IMR-90 (cell line): Measurements from ENCODE around the gene KIF1C. TPM values are rescaled to one million over a fixed set of nuclear protein-coding genes. Genes with fewer than 3 reads are reported as not detected.

ENCODE experiments used
- ATAC-seq: fragments of 200-7000 bp; cut with Tn5 transposase; 2 replicates; pipeline ENCODE4 v1.9.1; 2020; ENCODE audit warnings: low read depth, mild to moderate bottlenecking, moderate library complexity
- BruUV-seq: library from RNA; stranded (reverse); fragments of 400-500 nt; replicated peaks from 2 replicates; lab custom pipeline; 2021; lab: Mats Ljungman, UMichigan
- CTCF ChIA-PET: fragments of 300-600 bp; formaldehyde crosslinking; extraction: SDS; loops from one replicate; lab custom pipeline; 2021; ENCODE audit warnings: antibody characterized with exemption; lab: Yijun Ruan, JAX
- POLR2A ChIA-PET: fragments of 300-600 bp; sonication (Branson Sonifier 250); formaldehyde crosslinking; loops from one replicate; lab custom pipeline; 2022; ENCODE audit warnings: antibody characterized with exemption; ENCODE audit not compliant: unreplicated experiment; lab: Charles Lee
- DNase-seq: peaks from one replicate; pipeline ENCODE4 v3.0.0; 2013
- H2AFZ ChIP-seq: replicated peaks from 2 replicates; pipeline ENCODE3; 2013; ENCODE audit warnings: low read length, mild to moderate bottlenecking; ENCODE audit not compliant: poor library complexity
- H2AK5ac ChIP-seq: 2 replicates; pipeline ENCODE4 v1.6.1; 2013; ENCODE audit warnings: low read depth, low read length, inconsistent platforms
- H2AK9ac ChIP-seq: replicated peaks from 2 replicates; pipeline ENCODE3; 2013; ENCODE audit warnings: mild to moderate bottlenecking, low read depth, low read length, moderate library complexity; ENCODE audit not compliant: poor library complexity
- H2BK120ac ChIP-seq: 2 replicates; pipeline ENCODE4 v1.6.1; 2013; ENCODE audit warnings: low read depth, low read length, inconsistent platforms
- H2BK15ac ChIP-seq: 3 replicates; pipeline ENCODE4 v1.6.1; 2013; ENCODE audit warnings: low read depth, low read length, inconsistent platforms
- H2BK20ac ChIP-seq: 2 replicates; pipeline ENCODE4 v1.6.1; 2013; ENCODE audit warnings: low read depth, mild to moderate bottlenecking, inconsistent platforms, low read length, moderate library complexity
- H2BK5ac ChIP-seq: 2 replicates; pipeline ENCODE4 v1.6.1; 2013; ENCODE audit warnings: mild to moderate bottlenecking, low read depth, low read length, inconsistent platforms; ENCODE audit not compliant: poor library complexity, severe bottlenecking
- H3K14ac ChIP-seq: replicated peaks from 2 replicates; pipeline ENCODE4 v1.6.1; 2013; ENCODE audit warnings: low read depth, low read length, inconsistent platforms
- H3K18ac ChIP-seq: 2 replicates; pipeline ENCODE4 v1.6.1; 2013; ENCODE audit warnings: low read depth, low read length, control low read depth
- H3K23ac ChIP-seq: 2 replicates; pipeline ENCODE4 v1.6.1; 2013; ENCODE audit warnings: low read depth, low read length, inconsistent platforms
- H3K27ac ChIP-seq: 2 replicates; pipeline ENCODE4 v1.5.1; 2013; ENCODE audit warnings: mild to moderate bottlenecking, control low read depth, low read length; ENCODE audit not compliant: insufficient read depth
- H3K27me3 ChIP-seq: 2 replicates; pipeline ENCODE4 v1.6.1; 2013; ENCODE audit warnings: low read length; ENCODE audit not compliant: control insufficient read depth, insufficient read depth
- H3K36me3 ChIP-seq: 2 replicates; pipeline ENCODE4 v1.6.1; 2013; ENCODE audit warnings: low read length, mixed read lengths; ENCODE audit not compliant: control insufficient read depth, insufficient read depth
- H3K4ac ChIP-seq: 2 replicates; pipeline ENCODE4 v1.6.1; 2013; ENCODE audit warnings: low read depth, low read length, inconsistent platforms
- H3K4me1 ChIP-seq: 2 replicates; pipeline ENCODE4 v1.6.1; 2013; ENCODE audit warnings: low read length, mixed read lengths; ENCODE audit not compliant: control insufficient read depth, insufficient read depth
- H3K4me2 ChIP-seq: 2 replicates; pipeline ENCODE4 v1.6.1; 2013; ENCODE audit warnings: low read depth, mild to moderate bottlenecking, control low read depth, low read length, moderate library complexity
- H3K4me3 ChIP-seq: 2 replicates; pipeline ENCODE4 v1.5.1; 2013; ENCODE audit warnings: low read depth, mild to moderate bottlenecking, control low read depth, low read length, moderate library complexity; ENCODE audit not compliant: insufficient read depth
- H3K56ac ChIP-seq: 2 replicates; pipeline ENCODE4 v1.6.1; 2013; ENCODE audit warnings: low read length, inconsistent platforms; ENCODE audit not compliant: insufficient read depth; ENCODE audit errors: extremely low read depth
- H3K79me1 ChIP-seq, 2 experiments: 2 replicates each; pipeline ENCODE4 v1.6.1; 2013; ENCODE audit warnings: low read length in 2 of 2, inconsistent platforms in 1 of 2, low read depth in 1 of 2
- H3K9ac ChIP-seq: 2 replicates; pipeline ENCODE4 v1.6.1; 2013; ENCODE audit warnings: low read depth, low read length, control low read depth
- H3K9me1 ChIP-seq: 2 replicates; pipeline ENCODE4 v1.6.1; 2013; ENCODE audit warnings: low read length, inconsistent platforms; ENCODE audit not compliant: insufficient read depth
- H3K9me3 ChIP-seq: 2 replicates; pipeline ENCODE4 v1.6.1; 2013; ENCODE audit warnings: low read length; ENCODE audit not compliant: control insufficient read depth, insufficient read depth
- H4K20me1 ChIP-seq: 2 replicates; pipeline ENCODE4 v1.6.1; 2013; ENCODE audit warnings: low read length, inconsistent platforms; ENCODE audit not compliant: insufficient read depth
- H4K5ac ChIP-seq: 2 replicates; pipeline ENCODE4 v1.6.1; 2013; ENCODE audit warnings: mild to moderate bottlenecking, low read depth, low read length, control low read depth
- H4K8ac ChIP-seq, 2 experiments: 2 replicates each; pipeline ENCODE4 v1.6.1; 2013; ENCODE audit warnings: low read depth in 2 of 2, low read length in 2 of 2, control low read depth in 1 of 2, inconsistent platforms in 1 of 2
- H4K91ac ChIP-seq: 2 replicates; pipeline ENCODE4 v1.6.1; 2013; ENCODE audit warnings: low read depth, low read length, inconsistent platforms; ENCODE audit not compliant: insufficient read depth
- CEBPB ChIP-seq: IDR thresholded peaks from 2 replicates; pipeline ENCODE4 v1.6.1; 2012; ENCODE audit warnings: low read depth, low read length, improper control_type of control experiment
- CHD1 ChIP-seq: IDR thresholded peaks from 2 replicates; pipeline ENCODE4 v1.6.1; 2012; ENCODE audit warnings: low read depth, low read length, improper control_type of control experiment
- ELK1 ChIP-seq: fragments of 150-350 bp; IDR thresholded peaks from 2 replicates; pipeline ENCODE4 v1.6.1; 2016; ENCODE audit warnings: low read depth, mild to moderate bottlenecking, low read length, moderate library complexity, borderline replicate concordance
- MAFK ChIP-seq: IDR thresholded peaks from 2 replicates; pipeline ENCODE4 v1.6.1; 2012; ENCODE audit warnings: low read depth, low read length, improper control_type of control experiment
- MXI1 ChIP-seq: IDR thresholded peaks from 2 replicates; pipeline ENCODE4 v1.6.1; 2012; ENCODE audit warnings: low read depth, mild to moderate bottlenecking, low read length, moderate library complexity, borderline replicate concordance
- NFE2L2 ChIP-seq: fragments of 150-350 bp; IDR thresholded peaks from 2 replicates; pipeline ENCODE4 v1.6.1; 2016; ENCODE audit warnings: low read depth, mild to moderate bottlenecking, low read length
- POLR2A ChIP-seq: IDR thresholded peaks from 2 replicates; pipeline ENCODE4 v1.6.1; 2012; ENCODE audit warnings: mild to moderate bottlenecking, low read depth, low read length
- RAD21 ChIP-seq: IDR thresholded peaks from 2 replicates; pipeline ENCODE4 v1.6.1; 2012; ENCODE audit warnings: low read length, improper control_type of control experiment
- RCOR1 ChIP-seq: IDR thresholded peaks from 2 replicates; pipeline ENCODE4 v1.6.1; 2012; ENCODE audit warnings: mild to moderate bottlenecking, low read length, improper control_type of control experiment; ENCODE audit not compliant: insufficient replicate concordance
- USF2 ChIP-seq: fragments of 150-350 bp; IDR thresholded peaks from 2 replicates; pipeline ENCODE4 v1.6.1; 2017; ENCODE audit warnings: mild to moderate bottlenecking, antibody characterized with exemption, low read length, low read depth
- WGBS, 2 experiments: methylation state at CpG; one replicate each; pipeline versions ENCODE4 v1.1.5 to v1.1.7; 2013; ENCODE audit warnings: missing lambda C conversion rate in 2 of 2; ENCODE audit not compliant: insufficient read length in 1 of 2; ENCODE audit errors: extremely low coverage in 2 of 2; 5-methylcytosine and 5-hydroxymethylcytosine counted together
- dilution Hi-C: fragments of 300-500 bp; cut with HindIII; formaldehyde crosslinking; loops from one replicate; pipeline ENCODE4 v1.14.3; 2018; ENCODE audit warnings: low sequenced_read_pairs; ENCODE audit not compliant: unreplicated experiment
- in situ Hi-C: fragments of 300-500 bp; cut with MboI; formaldehyde crosslinking; loops from 3 replicates; pipeline ENCODE4 v1.14.3; 2019; ENCODE audit warnings: low sequenced_read_pairs, inconsistent platforms, mixed read lengths
- intact Hi-C: fragments of 100-400 bp; cut with micrococcal nuclease; formaldehyde crosslinking; loops from 2 replicates; pipeline ENCODE4 v1.10.0; 2022
- polyA plus RNA-seq, 3 experiments: library from polyadenylated mRNA; depleted of rRNA; stranded (reverse); fragments of >200 nt; gene quantifications; 2 replicates each; pipeline ENCODE4 v1.2.3, GENCODE V29; 2012; ENCODE audit warnings: low replicate concordance in 1 of 3
- total RNA-seq: library from RNA; depleted of rRNA; stranded (reverse); fragments of >200 nt; gene quantifications from 2 replicates; pipeline ENCODE4 v1.2.3, GENCODE V29; 2012

KIF1C gene
- total and polyA plus RNA-seq, 2 of the 4 experiments (the other 2 are of a cell fraction): 27.4 to 28.7 TPM

GRCh38 chr17:5045496-5045895 is 47.7 kb downstream of the KIF1C start:
- ATAC-seq: no peak
- intact Hi-C loops: no loop called here
- Histone ChIP-seq H3K14ac (no peak overlapping the region), H3K9me1 (no peaks in the 10 kb centered on the region), H3K18ac (no peak overlapping the region), H3K4me1 (no peaks in the 10 kb centered on the region), H3K27me3 (no peaks in the 10 kb centered on the region; the same call in 1 of the 2 replicates), H2BK20ac (no peak overlapping the region), H3K4me3 (no peak overlapping the region), H4K5ac (no peak overlapping the region), H3K4me2 (no peak overlapping the region), H2BK15ac (no peak overlapping the region), H3K9me3 (no peaks in the 10 kb centered on the region; the same call in 1 of the 2 replicates), H3K27ac (no peak overlapping the region), H2AK9ac (no peak overlapping the region), H2AFZ (no peak overlapping the region), H4K8ac (no peak overlapping the region), H3K56ac (no peak overlapping the region), H3K4ac (no peak overlapping the region), H2AK5ac (no peak overlapping the region), H2BK120ac (no peak overlapping the region), H4K20me1 (no peaks in the 10 kb centered on the region), H3K36me3 (no peaks in the 10 kb centered on the region), H3K9ac (no peak overlapping the region), H3K79me1 (no peaks in the 10 kb centered on the region), H2BK5ac (no peak overlapping the region), H3K23ac (no peak overlapping the region), H4K91ac (no peak overlapping the region)
- no peak for DNase-seq
- TF ChIP-seq NFE2L2: no peak
- TF ChIP-seq CEBPB: no peak
- no peak for TF ChIP-seq MXI1
- TF ChIP-seq USF2: no peak
- no peak for TF ChIP-seq RCOR1
- no peak for TF ChIP-seq ELK1
- TF ChIP-seq RAD21: no peak
- no peak for TF ChIP-seq MAFK
- TF ChIP-seq POLR2A: no peak
- no peak for TF ChIP-seq CHD1
- dilution Hi-C loops: no loop called here
- WGBS, 2 experiments: 80% methylated on average over 2 of the region's 6 CpGs; no CpG with 5 or more reads in 1 of the 2 experiments
- no TSS peak for BruUV-seq
- in situ Hi-C loops: no loop called here
- POLR2A ChIA-PET: no interaction called here
- CTCF ChIA-PET: no interaction called here
